GM19239 (cell line): ENCODE results near the gene ABHD3.
"Not testable (repeated sequence)": the region's sequence is repeated elsewhere in the genome, so short reads cannot be mapped to it uniquely, and the experiment has no call there.

ENCODE experiments used
- DNase-seq: peaks from one replicate; pipeline ENCODE4 v3.0.0; 2011; ENCODE audit warnings: low spot score; ENCODE audit not compliant: insufficient read length
- FAIRE-seq: peaks from 2 replicates; lab custom pipeline; 2011; peaks lifted over from hg19 to GRCh38; lab: Jason Lieb, UNC

ABHD3 gene

DNA sequence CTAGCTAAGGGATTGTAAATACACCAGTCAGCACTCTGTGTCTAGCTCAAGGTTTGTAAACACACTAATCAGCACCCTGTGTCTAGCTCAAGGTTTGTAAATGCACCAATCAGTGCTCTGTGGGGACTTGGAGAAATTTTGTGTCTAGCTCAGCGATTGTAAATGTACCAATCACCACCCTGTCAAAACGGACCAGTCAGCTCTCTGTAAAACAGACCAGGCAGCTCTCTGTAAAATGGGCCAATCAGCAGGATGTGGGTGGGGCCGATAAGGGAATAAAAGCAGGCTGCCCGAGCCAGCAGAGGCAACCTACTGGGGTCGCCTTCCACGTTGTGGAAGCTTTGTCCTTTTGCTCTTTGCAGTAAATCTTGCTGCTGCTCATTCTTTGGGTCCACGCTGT is 2.6 kb upstream of the ABHD3 start:
- DNase-seq, FAIRE-seq: not testable (repeated sequence)

DNA sequence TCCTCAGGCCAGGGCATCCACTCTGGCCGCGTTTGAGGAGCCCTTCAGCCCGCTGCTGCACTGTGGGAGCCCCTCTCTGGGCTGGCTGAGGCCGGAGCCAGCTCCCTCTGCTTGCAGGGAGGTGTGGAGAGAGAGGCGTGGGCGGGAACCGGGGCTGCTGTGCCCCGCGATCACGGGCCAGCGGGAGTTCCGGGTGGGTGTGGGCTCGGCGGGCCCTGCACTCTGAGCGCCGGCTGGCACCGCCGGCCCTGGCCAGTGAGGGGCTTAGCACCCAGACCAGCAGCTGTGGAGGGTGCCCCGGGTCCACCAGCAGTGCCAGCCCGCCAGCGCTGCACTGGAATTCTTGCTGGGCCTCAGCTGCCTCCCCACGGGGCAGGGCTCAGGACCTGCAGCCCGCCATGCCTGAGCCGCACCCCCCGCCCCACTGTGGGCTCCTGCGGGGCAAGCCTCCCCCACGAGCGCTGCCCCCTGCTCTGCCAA is 1.9 kb upstream of the ABHD3 start:
- DNase-seq (no peak), FAIRE-seq (no peak)

DNA sequence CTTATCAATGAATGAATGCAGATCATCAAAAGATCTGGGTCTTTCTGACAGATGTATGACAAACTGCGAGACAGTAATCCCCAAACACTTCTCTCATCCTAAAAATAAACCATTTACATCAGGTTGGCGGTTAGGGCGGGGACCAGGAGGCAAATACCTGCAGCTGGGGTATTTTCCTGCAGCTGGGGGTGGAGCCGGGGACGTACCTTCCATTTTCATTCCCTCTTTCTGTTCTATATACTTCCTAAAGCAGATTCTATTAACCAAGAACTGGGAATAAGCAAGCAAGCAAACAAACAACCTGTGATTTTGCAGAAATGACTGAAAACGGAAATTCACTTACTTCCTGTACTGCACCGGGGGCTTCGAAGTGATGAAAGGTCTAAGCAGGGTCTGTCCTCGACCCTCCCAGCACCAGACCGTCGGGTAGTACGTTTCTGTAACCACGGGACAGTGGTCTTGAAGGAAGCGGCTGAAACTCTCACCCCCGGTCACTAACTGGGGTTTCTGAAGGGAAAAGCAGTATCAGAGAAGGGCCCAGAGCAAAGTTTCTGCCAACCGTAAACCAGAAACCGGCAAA is 1.2 kb downstream of the ABHD3 start:
- DNase-seq (no peak), FAIRE-seq (peak; percentile 95)

GRCh38 chr18:21702602-21703001 is 2.0 kb downstream of the ABHD3 start:
- FAIRE-seq, result no peak

GRCh38 chr18:21701621-21702020 is 3.0 kb downstream of the ABHD3 start:
- DNase-seq (no peak), FAIRE-seq (no peak)

More at GRCh38 chr18:21702602-21703001, 2.0 kb downstream of the ABHD3 start:
- DNase-seq, result no peak

DNA sequence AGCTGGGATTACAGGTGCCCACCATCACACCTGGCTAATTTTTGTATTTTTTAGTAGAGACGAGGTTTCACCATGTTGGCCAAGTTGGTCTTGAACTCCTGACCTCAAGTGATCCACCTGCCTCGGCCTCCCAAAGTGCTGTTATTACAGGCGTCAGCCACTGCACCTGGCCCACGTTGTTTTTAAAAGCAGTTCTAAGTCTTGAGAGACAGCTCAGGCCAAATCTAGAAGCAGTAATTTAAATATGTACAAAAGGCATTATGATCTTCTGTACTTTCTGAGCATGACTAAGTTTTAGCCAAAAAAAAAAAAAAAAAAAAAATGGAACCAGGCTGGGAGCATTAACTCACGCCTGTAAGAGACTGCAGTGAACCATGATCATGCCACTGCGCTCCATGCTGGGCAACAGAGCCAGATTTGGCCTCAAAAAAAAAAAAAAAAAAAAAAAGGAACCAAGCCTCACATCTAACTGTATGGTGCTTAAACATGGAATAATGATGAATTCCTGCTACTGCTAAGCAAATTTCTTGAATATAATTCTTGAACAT is 4.0 kb downstream of the ABHD3 start:
- FAIRE-seq (no peak), DNase-seq (no peak)

GRCh38 chr18:21693322-21693721 is 11.3 kb downstream of the ABHD3 start:
- DNase-seq (no peak), FAIRE-seq (no peak)

DNA sequence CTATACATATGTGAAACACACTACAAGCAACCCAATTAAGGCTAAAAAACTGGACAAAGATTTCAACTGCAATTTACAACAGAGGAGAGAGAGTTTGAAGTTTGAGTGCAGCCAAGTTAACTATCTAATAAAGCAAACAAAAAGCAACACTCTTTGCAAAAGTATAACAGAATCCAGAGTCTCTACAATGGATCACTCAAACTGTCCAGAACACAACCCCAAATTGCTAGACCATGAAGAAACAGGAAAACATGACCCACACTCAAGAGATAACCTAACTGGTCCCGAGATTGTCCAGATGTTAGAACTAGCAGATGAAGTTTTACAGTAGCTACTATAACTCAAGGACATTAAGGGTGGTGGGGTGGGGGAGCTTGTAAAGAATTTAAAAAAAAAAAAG is 14.8 kb downstream of the ABHD3 start:
- FAIRE-seq (peak; percentile 26), DNase-seq (no peak)

DNA sequence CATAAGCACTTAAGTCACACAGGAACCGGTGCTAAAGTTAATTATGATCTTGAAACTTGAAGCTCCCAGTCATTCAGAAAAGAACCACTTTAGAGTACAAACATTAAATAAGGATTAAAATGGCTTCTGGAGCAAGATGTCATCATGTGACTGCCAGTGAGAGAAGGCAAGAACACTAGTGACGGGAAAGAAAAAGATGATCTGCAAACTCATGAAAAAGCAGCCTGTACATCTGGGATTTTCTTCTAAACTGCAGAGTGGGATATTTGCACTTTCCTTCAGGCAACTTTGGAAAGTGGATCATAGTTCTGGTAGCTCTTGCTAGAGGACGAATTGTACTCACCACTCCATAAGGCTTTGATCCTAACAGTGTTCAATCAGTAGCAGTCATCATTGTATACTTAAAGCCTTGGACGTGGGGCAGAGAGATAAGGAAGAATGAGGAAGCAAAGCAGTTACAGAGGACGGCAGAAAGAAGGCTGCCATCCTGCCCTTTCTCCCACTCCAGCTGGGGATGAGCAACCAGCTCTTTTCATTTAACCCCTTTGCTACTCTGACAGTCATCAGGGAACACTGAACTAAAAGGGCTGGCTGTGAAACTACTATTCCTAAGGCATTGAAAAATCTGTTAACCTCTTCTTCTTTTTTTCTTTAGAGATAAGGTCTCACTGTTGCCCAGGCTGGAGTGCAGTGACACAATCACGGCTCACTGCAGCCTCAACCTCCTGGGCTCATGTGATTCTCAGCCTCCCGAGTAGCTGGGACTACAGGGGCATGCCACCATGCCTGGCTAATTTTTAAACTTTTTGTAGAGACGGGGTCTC is 18.1 kb downstream of the ABHD3 start:
- DNase-seq (no peak), FAIRE-seq (no peak)

DNA sequence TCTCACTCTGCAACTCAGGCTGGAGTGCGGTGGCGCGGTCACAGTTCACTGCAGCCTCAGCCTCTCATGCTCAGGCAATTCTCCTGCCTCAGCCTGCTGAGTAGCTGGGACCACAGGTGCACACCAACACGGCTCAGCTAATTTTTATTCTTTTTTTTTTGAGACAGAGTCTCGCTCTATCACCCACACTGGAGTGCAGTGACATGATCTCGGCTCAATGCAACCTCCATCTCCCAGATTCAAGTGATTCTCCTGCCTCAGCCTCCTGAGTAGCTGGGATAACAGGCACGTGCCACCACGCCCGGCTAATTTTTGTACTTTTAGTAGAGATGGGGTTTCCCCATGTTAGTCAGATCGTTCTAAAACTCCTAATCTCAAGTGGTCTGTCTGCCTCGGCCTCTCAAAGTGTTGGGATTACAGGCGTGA is 19.0 kb downstream of the ABHD3 start:
- DNase-seq, result not testable (repeated sequence)
- FAIRE-seq, result peak; percentile 82

DNA sequence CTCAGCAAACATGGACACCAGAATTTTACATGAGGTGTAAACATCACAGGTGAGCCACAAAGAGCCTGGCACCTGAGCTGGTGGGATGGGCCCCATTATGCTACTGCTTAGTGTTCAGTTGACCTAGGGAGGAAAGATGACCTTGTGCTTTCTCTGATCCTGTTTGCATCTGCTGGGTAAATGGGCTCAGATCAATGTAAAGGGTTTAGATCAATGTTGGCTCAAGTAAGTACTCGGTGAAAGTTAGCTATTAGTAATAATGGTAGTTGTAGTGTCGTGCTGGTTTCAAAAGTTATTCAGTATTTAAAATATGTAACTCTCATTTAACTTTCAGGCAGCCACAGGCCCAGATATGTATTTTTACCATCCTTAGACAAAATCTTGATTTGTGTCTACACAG is 19.8 kb downstream of the ABHD3 start:
- DNase-seq (peak; percentile 13), FAIRE-seq (peak; percentile 78)

- FAIRE-seq (peak; percentile 81), DNase-seq (peak; percentile 21)
These were observed 22.1 kb downstream of the ABHD3 start for GRCh38 chr18:21682371-21683051.

- DNase-seq (no peak), FAIRE-seq (no peak)
These were observed 24.4 kb downstream of the ABHD3 start for GRCh38 chr18:21680161-21680560.

DNA sequence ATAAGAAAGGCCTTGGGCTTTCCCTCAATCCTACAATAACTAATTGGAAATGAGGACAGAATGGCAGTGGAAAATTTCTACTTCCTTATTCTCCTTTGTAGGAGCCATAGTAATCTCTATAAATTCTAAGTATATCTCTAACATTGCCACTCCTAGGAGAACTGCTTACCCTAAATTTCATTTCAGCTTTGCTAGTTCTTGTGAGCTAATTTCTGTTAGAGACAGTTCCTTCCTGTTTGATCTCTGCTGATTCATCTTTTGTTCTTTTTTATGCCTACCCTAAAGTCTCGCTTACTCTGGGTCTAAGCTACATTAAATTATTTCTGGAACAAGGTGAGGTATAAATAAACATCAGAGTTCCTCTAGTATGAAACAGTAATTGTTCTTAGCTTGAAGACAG is 25.7 kb downstream of the ABHD3 start:
- FAIRE-seq, result peak; percentile 14

DNA sequence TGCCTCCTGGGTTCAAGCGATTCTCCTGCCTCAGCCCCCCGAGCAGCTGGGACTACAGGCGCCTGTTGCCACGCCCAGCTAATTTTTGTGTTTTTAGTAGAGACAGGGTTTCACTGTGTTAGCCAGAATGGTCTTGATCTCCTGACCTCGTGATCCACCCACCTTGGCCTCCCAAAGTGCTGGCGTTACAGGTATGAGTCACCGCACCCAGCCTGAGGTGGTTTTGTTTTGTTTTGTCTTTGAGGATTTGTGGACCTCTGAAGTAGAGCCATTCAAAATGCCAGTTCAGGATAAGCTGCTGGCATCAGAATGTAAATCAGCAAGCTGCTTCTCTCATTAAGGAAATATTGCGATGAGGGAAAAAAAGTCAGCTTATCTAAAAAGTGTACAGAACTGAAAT is 29.2 kb downstream of the ABHD3 start:
- DNase-seq, FAIRE-seq: not testable (repeated sequence)

More for the DNA sequence above, 25.7 kb downstream of the ABHD3 start:
- DNase-seq, result no peak

DNA sequence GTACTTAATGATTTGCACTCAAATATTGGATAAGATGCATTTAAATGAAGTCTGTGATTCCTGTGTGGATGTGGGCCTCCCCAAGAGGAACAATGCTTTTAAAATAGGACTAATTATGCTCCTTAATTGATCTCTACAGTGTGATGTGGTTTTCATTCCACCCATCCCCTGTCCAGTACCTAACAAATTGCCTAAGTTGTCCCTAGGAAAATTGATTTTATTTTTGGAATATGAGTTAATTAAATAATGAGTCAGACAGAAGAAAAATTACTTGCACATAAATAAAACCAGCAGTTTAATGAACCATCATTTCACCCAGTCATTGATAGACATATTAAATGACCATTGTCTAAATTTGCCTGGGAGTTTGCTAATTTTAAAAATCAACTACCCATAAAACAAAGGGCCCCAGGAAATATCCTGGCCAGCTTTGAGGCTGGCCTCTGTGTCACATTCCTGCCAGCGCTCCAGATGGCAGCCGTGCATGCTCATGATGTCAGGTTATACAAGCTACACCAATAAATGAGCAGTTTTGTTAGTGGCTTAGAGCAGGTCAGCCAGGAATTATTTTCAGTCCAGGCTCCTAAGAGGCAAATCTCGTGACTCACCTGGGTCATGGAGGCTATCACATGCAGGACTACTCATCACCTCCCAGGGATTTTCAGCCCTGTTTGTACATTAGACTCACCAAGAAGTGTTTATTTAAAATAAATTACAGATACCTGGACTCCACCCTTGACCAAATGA is 31.9 kb downstream of the ABHD3 start:
- no peak for DNase-seq
- no peak for FAIRE-seq

DNA sequence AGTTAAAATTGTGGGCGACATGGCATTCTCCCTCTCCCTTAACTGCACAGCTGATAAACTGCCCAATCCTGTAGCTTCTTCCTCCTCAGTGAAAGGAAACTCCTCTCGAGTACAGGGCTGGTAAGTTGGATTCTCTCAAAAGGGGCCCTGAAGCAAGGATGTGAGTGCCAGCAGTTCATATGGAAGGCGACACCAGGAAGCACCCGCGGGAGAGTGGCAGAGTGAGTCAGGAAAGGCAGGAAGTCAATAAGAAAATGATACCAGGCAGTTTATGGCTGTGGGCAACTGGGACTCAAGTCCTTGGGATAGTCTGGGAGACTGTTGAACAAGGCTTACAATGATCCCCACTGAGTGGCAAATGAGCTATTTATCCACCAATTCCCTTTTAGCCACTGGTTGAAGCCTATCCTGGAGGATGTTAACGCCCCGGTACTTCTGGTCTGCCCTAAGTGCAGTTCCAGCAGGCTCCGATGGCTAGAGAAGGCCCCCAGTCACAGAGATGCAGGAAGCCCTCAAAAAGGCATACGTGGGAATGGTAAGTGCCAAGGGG is 34.8 kb downstream of the ABHD3 start:
- DNase-seq, result no peak
- no peak for FAIRE-seq

- FAIRE-seq (no peak), DNase-seq (no peak)
These were observed 40.5 kb downstream of the ABHD3 start for GRCh38 chr18:21664069-21664468.

DNA sequence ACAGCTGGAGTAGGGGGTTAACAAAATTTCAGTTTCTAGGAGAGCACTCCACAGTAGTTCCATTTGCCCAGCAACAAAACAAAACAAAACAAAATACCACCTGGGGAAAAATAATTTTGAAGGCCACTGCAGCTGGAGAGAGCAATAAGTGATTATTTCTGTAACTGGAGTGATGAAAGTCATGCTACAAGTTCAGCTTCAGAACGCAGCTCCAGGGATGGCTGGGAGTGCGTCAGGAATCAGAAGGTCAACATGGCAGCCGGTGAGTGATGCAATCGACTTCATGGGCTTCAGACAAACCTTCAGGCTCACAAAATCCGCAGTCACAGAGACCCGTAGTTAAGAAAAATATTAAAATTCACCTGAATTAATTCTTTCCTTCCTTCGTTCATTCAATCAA is 41.0 kb downstream of the ABHD3 start:
- no peak for DNase-seq
- no peak for FAIRE-seq

GRCh38 chr18:21662581-21662980 is 42.0 kb downstream of the ABHD3 start:
- FAIRE-seq (no peak), DNase-seq (no peak)
